ENCODE measurements around the gene FAM107A.

Gene FAM107A

DNA sequence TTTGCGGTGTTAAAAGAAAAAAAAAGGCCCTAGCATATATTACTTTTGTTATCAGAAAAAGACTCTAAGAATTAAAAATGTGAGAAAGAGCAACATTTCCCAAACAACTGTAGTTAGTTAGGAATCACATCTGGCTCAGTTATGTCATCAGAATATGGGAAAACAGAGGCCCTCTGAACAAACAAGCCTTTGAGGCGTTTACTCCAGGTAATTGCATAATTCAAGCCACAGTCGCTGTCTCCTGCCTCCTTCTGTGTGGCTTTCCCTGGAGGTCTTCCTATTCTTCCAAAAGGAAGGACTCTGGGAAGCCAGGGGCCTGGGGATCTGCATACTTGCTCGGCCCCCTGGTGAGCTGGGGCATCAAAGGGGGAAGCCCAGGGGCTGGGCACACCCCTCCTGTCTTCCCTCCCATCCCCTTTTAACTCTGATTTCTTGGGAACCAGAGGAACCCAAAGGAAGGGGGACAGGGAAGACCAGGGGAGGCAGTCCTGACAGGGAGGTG, 3.7 kb upstream of the FAM107A start:
- H3K4me3 ChIP-seq (ENCODE audit: low read depth, low read length) = no peak overlapping the region
- DNase-seq (ENCODE audit: low read depth) = no peak
- no peak for TF ChIP-seq POLR2A (IDR thresholded peaks at IDR 0.05; ENCODE audit: extremely low read depth, insufficient read length)
- TF ChIP-seq CTCF (IDR thresholded peaks at IDR 0.05; ENCODE audit: low read depth, low read length) = no peak
- TF ChIP-seq, protein P1, sequence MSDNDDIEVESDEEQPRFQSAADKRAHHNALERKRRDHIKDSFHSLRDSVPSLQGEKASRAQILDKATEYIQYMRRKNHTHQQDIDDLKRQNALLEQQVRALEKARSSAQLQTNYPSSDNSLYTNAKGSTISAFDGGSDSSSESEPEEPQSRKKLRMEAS (IDR thresholded peaks at IDR 0.05; ENCODE audit: low read depth, low read length) = no peak
- no peak for TF ChIP-seq MYC (IDR thresholded peaks at IDR 0.05; ENCODE audit: low read depth, low read length)

GRCh38 chr3:58578873-58579272, 1.7 kb upstream of the FAM107A start:
- DNase-seq (ENCODE audit: low read depth) = no peak
- no peak overlapping the region for H3K4me3 ChIP-seq (ENCODE audit: low read depth, low read length)
- TF ChIP-seq, protein P1 (IDR thresholded peaks at IDR 0.05; ENCODE audit: low read depth, low read length) = no peak

- H3K4me3 ChIP-seq (ENCODE audit: low read depth, low read length) = no peak overlapping the region
- no peak for TF ChIP-seq POLR2A (IDR thresholded peaks at IDR 0.05; ENCODE audit: extremely low read depth, insufficient read length)
- no peak for TF ChIP-seq CTCF (IDR thresholded peaks at IDR 0.05; ENCODE audit: low read depth, low read length)
- DNase-seq (ENCODE audit: low read depth) = no peak
Measured at GRCh38 chr3:58576716-58577115, 475 bp downstream of the FAM107A start.

DNA sequence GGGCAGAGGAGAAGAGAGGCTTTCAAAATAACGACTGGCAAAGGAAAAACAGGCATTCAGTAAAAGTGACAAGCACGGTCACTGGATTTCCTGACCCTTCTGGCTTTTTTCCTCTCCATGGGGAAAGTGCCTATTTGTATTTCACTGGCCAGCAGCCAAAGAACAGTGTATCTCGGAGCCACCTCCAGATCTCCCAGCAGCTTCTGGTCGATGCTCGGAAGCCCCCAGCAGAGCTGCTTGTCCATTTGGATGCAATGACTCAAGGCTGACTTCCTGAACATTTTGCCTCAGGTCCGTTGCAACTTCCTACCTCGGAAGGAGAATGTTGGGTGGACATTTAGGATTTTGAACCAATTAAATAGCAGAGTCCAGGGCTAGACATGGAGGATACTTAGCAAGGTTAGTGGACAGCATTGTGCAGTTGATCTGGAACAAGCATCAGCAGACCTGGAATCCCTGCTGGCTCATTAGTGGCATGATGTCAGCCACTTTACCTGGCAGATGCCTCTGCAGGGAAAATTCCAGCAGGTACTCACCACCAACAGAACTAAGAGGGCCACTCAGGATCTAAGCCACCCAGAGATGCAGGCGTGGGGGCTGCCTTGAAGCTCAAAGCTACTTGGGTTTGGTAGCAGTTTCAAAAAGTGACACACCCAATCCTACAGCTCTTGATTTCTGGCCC, 1.1 kb downstream of the FAM107A start:
- TF ChIP-seq CTCF (IDR thresholded peaks at IDR 0.05; ENCODE audit: low read depth, low read length) = no peak
- no peak for TF ChIP-seq POLR2A (IDR thresholded peaks at IDR 0.05; ENCODE audit: extremely low read depth, insufficient read length)
- TF ChIP-seq, protein P1 (IDR thresholded peaks at IDR 0.05; ENCODE audit: low read depth, low read length) = no peak
- no peak for TF ChIP-seq MYC (IDR thresholded peaks at IDR 0.05; ENCODE audit: low read depth, low read length)
- DNase-seq (ENCODE audit: low read depth) = no peak
- H3K4me3 ChIP-seq (ENCODE audit: low read depth, low read length) = no peak overlapping the region

DNA sequence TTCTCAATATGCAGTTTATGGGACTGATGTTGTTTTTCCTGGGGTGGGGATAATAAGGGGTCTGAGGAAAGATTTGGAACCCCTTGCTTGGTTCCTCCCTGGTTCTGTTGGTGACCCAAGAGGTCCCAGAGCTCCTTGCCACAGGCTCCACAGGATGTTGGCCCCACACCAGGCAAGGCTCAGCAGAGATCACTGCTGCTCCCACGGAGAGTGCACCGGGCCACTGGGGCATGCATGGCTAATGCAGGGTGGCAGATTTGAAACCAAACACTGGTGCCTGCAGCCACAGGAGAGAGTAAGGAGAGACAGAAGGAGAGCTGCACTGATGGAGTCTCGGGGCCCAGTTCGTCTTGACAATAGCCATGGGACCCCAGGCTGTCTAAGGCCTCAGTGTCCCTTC, 2.5 kb downstream of the FAM107A start:
- TF ChIP-seq CTCF (IDR thresholded peaks at IDR 0.05; ENCODE audit: low read depth, low read length) = no peak
- TF ChIP-seq MYC (IDR thresholded peaks at IDR 0.05; ENCODE audit: low read depth, low read length) = no peak
- no peak for TF ChIP-seq POLR2A (IDR thresholded peaks at IDR 0.05; ENCODE audit: extremely low read depth, insufficient read length)
- TF ChIP-seq, protein P1 (IDR thresholded peaks at IDR 0.05; ENCODE audit: low read depth, low read length) = no peak
- H3K4me3 ChIP-seq (ENCODE audit: low read depth, low read length) = no peak overlapping the region
- DNase-seq (ENCODE audit: low read depth) = no peak

- no peak overlapping the region for H3K4me3 ChIP-seq (ENCODE audit: low read depth, low read length)
- no peak for DNase-seq (ENCODE audit: low read depth)
- TF ChIP-seq CTCF (IDR thresholded peaks at IDR 0.05; ENCODE audit: low read depth, low read length) (no peak), MYC (IDR thresholded peaks at IDR 0.05; ENCODE audit: low read depth, low read length) (no peak), POLR2A (IDR thresholded peaks at IDR 0.05; ENCODE audit: extremely low read depth, insufficient read length) (no peak)
- TF ChIP-seq, protein P1 (IDR thresholded peaks at IDR 0.05; ENCODE audit: low read depth, low read length) = no peak
Measured at GRCh38 chr3:58574106-58574505, 3.1 kb downstream of the FAM107A start.

All from NB4 (cell line).